HepG2 (cell line): Measurements from ENCODE around the gene INAFM2. TPM values are rescaled to one million over a fixed set of nuclear protein-coding genes. Genes with fewer than 3 reads are reported as not detected.

ENCODE experiments used
- BRD4 ChIP-seq: sonication (generic); formaldehyde crosslinking; IDR thresholded peaks from 2 replicates; pipeline ENCODE4 v1.4.0; 2020; ENCODE audit warnings: missing genetic modification reagents
- CTCF ChIP-seq: sonication (generic); formaldehyde crosslinking; IDR thresholded peaks from 2 replicates; pipeline ENCODE4 v1.5.0; 2020; ENCODE audit warnings: mild to moderate bottlenecking, missing genetic modification reagents, moderate library complexity
- HMG20A ChIP-seq: IDR thresholded peaks from 2 replicates; pipeline ENCODE4 v1.6.1; 2016; ENCODE audit warnings: borderline replicate concordance
- HMGXB4 ChIP-seq, 2 experiments: sonication (generic) in 1 of 2; formaldehyde crosslinking in 1 of 2; IDR thresholded peaks; 2 replicates each; pipeline versions ENCODE4 v1.4.0 to v1.6.1; 2018 to 2020; ENCODE audit warnings: missing genetic modification reagents in 2 of 2, borderline replicate concordance in 1 of 2, low read depth in 1 of 2, mild to moderate bottlenecking in 1 of 2, missing biosample characterization in 1 of 2
- JUND ChIP-seq: sonication (generic); formaldehyde crosslinking; IDR thresholded peaks from 2 replicates; pipeline ENCODE4 v1.8.0; 2022; ENCODE audit warnings: mild to moderate bottlenecking, missing genetic modification reagents
- KAT8 ChIP-seq: IDR thresholded peaks from 2 replicates; pipeline ENCODE4 v1.6.1; 2016; ENCODE audit warnings: missing genetic modification reagents, missing compliant biosample characterization
- MAX ChIP-seq: IDR thresholded peaks from 2 replicates; pipeline ENCODE4 v1.6.1; 2012; ENCODE audit warnings: inconsistent platforms
- PCBP1 ChIP-seq: fragments of 200-400 bp; formaldehyde crosslinking; IDR thresholded peaks from 2 replicates; pipeline ENCODE4 v1.6.1; 2017; ENCODE audit warnings: mild to moderate bottlenecking, low read depth, low read length, borderline replicate concordance
- RAD21 ChIP-seq: fragments of 450-650 bp; formaldehyde crosslinking; IDR thresholded peaks from 2 replicates; pipeline ENCODE4 v1.5.0; 2020; ENCODE audit warnings: mild to moderate bottlenecking
- SALL1 ChIP-seq: sonication (generic); formaldehyde crosslinking; IDR thresholded peaks from 2 replicates; pipeline ENCODE4 v1.8.0; 2022; ENCODE audit warnings: mild to moderate bottlenecking, missing genetic modification reagents
- STAG1 ChIP-seq: sonication (generic); formaldehyde crosslinking; IDR thresholded peaks from 2 replicates; pipeline ENCODE4 v1.4.0; 2020; ENCODE audit warnings: missing genetic modification reagents
- ZBTB7A ChIP-seq: sonication (generic); formaldehyde crosslinking; IDR thresholded peaks from 2 replicates; pipeline ENCODE4 v1.8.0; 2022; ENCODE audit warnings: mild to moderate bottlenecking, missing genetic modification reagents
- ZBTB7B ChIP-seq: sonication (generic); formaldehyde crosslinking; IDR thresholded peaks from 2 replicates; pipeline ENCODE4 v1.4.0; 2020; ENCODE audit warnings: missing genetic modification reagents
- ZNF350 ChIP-seq: sonication (generic); formaldehyde crosslinking; IDR thresholded peaks from 2 replicates; pipeline ENCODE4 v1.4.0; 2020; ENCODE audit warnings: mild to moderate bottlenecking, low read depth, missing genetic modification reagents, borderline replicate concordance
- ZNF510 ChIP-seq: sonication (generic); formaldehyde crosslinking; IDR thresholded peaks from 2 replicates; pipeline ENCODE4 v1.4.0; 2020; ENCODE audit warnings: low read depth, mild to moderate bottlenecking, missing genetic modification reagents
- polyA plus RNA-seq, 8 experiments: library from polyadenylated mRNA; depleted of rRNA in 3 of 8; stranded (reverse) in 7 of 8; unstranded in 1 of 8; fragments of >200 nt; fragmentation: Illumina TruSeq in 4 of 8; extraction: Trizol in 4 of 8; gene quantifications; 2 replicates each; pipeline versions ENCODE4 v1.2.1 to v1.2.3, GENCODE V29; 2011 to 2016; ENCODE audit warnings: low read depth in 4 of 8, missing spikeins in 1 of 8, mixed read lengths in 1 of 8; ENCODE audit not compliant: insufficient read depth in 1 of 8
- total RNA-seq, 5 experiments: library from RNA; depleted of rRNA; stranded (reverse); fragments of >200 nt; fragmentation: Illumina TruSeq; extraction: Trizol; gene quantifications; 2 replicates each; pipeline ENCODE4 v1.2.3, GENCODE V29; 2016; ENCODE audit warnings: low read depth in 1 of 5

The INAFM2 gene
- total and polyA plus RNA-seq, 2 of the 13 experiments (the other 11 are each of a cell fraction or from before 2014, with no cell fraction given), result 5.5 to 6.5 TPM

- TF ChIP-seq ZNF350 (peak; percentile 5; the same call in 1 of the 2 replicates), CTCF (peak; percentile 72), STAG1 (CRISPR knock-in tag) (peak; percentile 64), PCBP1 (0 out of 2 replicates have a peak, but pooled peaks have one; percentile 42), KAT8 (CRISPR knock-in tag) (no peak), ZBTB7A (CRISPR knock-in tag) (peak; percentile 70; the same call in 1 of the 2 replicates), HMGXB4 (CRISPR knock-in tag; IDR thresholded peaks at IDR 0.05; ENCODE audit: borderline replicate concordance in 1 of 2, low read depth in 1 of 2) (0 out of 4 replicates have a peak, but pooled peaks of 1 of the 2 experiments have one; percentile 15), MAX (0 out of 2 replicates have a peak, but pooled peaks have one; percentile 42), SALL1 (CRISPR knock-in tag) (0 out of 2 replicates have a peak, but pooled peaks have one; percentile 8), ZNF510 (CRISPR knock-in tag) (no peak), ZBTB7B (CRISPR knock-in tag) (0 out of 2 replicates have a peak, but pooled peaks have one; percentile 21), HMG20A (no peak), RAD21 (peak; percentile 37; the same call in 1 of the 2 replicates), BRD4 (0 out of 2 replicates have a peak, but pooled peaks have one; percentile 30), JUND (CRISPR knock-in tag) (no peak)
Observed at GRCh38 chr15:40339621-40339945, 16.1 kb downstream of the INAFM2 start (continued).
